Adrenal gland (tissue), 5 donors: ENCODE measurements around the gene CDIPT.

Experiments
- CTCF ChIP-seq, 6 experiments: fragments of 450-650 bp in 4 of 6; fragments of 200-600 bp in 2 of 6; sonication (generic) in 1 of 6; IDR thresholded peaks; 1 replicate in 5 of 6; 2 replicates in 1 of 6; pipeline versions ENCODE4 v1.5.1 to v1.8.0; 2016 to 2021; ENCODE audit warnings: antibody characterized with exemption in 6 of 6, mild to moderate bottlenecking in 2 of 6, moderate library complexity in 1 of 6
- POLR2A ChIP-seq, 2 donors: fragments of 450-650 bp; IDR thresholded peaks; one replicate each; pipeline ENCODE4 v1.6.1; 2017; ENCODE audit warnings: antibody characterized with exemption in 2 of 2, mild to moderate bottlenecking in 2 of 2, moderate library complexity in 1 of 2
- donor health status: DM: no; HTN: no; CAD: no.

GRCh38 chr16:29814592-29814991 lies 48.4 kb downstream of the CDIPT start:
- TF ChIP-seq CTCF (IDR thresholded peaks at IDR 0.05) (no peak), POLR2A (IDR thresholded peaks at IDR 0.05) (no peak)
